CD4-positive, alpha-beta T cell treated with Interleukin-1 beta for 1 hour (primary cell): Measurements from ENCODE around the gene SMARCC1.

Experiments
- DNase-seq, 2 donors: peaks; one replicate each; pipeline ENCODE4 v3.0.0-alpha.2; 2020 to 2022

SMARCC1 gene

GRCh38 chr3:47581835-47582234, 199.9 kb downstream of the SMARCC1 start:
- no peak for DNase-seq

DNA sequence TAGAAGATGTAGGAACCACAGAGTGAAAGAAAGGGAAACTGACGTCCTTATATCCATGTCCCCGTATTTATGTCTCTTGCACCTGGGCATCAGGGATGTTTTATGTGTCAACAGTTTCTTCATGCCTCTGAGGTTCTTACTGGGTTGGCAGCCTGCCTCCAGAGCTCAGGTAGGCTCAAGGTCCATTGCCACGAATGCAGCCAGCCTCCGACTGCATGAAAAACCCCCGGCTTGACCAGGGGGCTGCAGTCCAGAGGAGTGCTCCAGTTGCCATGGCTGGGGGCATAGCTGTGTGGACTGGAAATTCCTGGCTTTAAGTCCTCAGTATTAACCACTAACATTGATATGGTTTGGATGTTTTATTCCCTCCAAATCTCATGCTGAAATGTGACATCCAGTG, 200.3 kb downstream of the SMARCC1 start:
- no peak for DNase-seq

DNA sequence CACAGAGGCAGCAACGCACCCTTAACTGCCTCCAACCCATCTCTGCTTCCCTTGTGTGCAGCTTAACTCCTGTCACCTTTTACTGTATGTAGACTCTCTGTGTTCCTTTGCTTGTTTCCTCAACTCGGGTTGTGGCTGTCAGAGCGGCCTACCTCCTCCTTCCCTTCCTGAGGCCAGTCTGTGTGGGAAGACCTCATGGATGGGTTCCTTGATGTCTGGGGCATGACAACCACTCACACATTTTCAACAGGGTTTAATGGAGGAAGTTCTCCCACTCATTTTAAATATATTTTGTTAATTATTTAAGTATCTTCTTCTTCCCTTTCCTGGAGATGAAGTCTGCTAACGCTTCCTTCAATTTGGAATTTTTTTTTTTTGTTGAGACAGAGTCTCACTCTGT, 201.2 kb downstream of the SMARCC1 start:
- no peak for DNase-seq

- DNase-seq = no peak
These were observed 201.8 kb downstream of the SMARCC1 start for GRCh38 chr3:47579875-47580274.

GRCh38 chr3:47578691-47579632, 202.7 kb downstream of the SMARCC1 start, which contains the start of gene CSPG5:
Gene CSPG5, minus strand, starts transcription at chr3:47578865. Its CDS starts 172 bp downstream, at chr3:47578693.
- DNase-seq = peak in 1 of 2 donors; percentile 29

GRCh38 chr3:47578119-47578632, 203.5 kb downstream of the SMARCC1 start:
- peak; percentile 47 to 53 for DNase-seq

GRCh38 chr3:47577583-47578118, 204.0 kb downstream of the SMARCC1 start:
- no peak for DNase-seq

DNA sequence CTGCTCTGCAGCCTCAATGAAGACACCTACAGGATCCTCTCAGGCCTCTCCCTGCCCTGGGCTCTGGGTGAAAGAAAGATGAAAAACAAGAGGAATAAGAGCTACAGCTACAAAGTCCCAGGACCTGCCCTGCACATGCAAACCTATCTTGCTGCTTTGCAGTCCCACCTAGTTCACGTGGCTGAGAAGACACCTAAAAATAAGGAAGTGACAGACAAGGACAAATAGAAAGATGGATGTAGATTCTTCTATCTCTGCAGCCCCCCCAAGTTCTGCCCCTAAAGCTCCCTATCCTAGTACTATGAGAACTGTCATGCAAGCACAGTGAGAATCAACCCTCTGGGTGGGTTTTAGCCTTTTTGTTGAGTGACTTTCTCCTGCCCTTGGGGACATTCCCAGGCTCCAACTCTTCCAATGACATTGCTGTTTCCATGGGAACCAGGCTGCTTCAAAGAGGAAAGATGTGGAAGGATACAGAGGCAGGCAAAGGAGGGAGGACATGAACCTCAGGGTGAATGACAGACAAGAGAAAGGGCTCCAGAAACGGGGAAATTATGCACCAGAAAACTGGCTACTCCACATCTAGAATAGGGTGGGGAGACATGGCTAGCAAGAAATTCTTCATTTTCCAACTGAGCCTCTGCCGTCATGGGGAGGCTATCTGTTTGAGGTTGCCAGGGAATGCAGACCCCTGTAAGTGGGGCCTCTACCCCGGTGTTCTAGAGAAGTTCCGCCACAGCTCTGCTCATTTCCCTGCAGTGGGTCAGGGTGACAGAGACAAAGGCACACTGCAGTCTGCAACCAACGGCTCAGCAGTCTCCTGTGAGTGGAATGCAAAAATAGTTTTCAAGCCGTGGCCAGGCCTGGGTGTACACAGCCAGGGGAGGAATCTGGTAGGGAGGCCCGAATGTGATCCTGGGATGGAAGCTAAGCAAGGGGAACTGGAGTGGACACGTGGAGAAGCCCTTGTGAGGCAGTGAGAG, 208.2 kb downstream of the SMARCC1 start:
- no peak for DNase-seq

DNA sequence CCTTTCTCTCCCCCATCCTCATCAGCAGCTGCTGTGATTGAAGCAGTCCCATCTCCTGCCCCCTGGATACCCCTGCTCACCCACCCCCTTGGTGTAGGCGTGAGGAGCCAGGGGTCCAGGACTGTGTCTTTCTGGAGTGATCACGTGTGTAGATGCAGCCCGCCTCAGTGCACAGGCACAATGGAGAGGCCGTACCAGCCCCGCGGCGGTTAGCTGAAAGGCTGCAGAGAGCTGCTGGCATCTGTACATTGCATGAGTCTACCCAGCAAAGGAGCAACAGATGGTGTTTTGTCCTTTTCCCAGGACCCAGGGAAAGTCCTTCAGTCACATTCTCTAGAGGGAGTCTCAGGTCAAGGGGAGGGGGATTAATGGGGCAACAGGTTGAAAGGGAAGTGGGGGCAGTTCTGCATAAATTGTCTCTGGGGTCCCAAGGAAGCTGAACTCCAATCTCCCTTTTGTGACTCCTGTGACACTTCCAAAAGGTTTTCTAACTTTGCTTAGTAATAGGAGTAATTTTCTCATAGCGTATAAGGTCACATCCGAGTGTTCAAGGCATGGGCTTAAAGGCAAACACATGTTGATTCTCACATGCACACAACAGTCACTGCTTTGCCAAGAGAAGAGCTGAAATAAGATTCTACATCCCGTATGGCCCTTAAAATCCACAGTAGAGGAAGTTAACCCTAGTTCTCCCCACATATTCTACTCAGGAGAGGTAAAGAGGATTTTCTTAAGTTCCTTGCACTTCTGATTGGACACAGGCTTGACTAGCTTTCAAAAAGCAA, 210.1 kb downstream of the SMARCC1 start:
- no peak for DNase-seq

DNA sequence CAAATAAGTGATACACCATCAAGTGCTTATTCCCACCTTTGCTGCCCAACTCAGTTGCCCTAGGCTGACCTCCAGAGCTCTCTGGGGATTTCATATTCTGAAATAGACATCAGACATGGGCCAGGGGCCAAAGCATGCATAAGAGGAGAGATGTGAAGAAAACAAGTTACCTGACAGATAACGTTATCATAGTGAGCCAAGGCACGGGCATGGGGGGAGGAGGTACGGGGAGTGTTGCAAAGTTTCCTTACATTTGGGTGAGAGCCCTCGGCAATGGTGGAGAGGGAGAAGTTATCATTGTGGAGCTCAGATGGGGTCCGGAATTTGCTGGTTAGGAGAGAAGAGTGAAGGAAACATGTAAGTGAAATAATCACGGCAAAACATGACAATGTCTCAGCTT, 212.8 kb downstream of the SMARCC1 start:
- no peak for DNase-seq

DNA sequence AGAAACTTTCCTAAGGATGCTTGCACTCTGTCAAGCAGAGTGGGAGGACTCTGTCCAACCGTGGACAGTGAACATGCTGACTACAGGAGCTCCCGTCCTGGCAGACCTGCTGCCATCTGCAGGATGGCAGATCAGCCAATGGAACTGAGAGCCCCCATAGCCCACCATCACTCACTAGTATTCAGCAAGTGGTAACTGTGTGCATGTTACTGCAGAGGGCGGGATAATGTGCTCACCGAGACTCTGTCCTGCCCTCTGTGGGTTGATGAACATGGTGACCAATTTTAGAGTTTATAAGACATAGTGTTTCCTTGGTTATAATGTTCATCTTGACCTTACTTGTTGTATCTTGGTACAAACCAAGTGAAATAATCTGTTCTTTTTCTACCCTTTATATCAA, 214.5 kb downstream of the SMARCC1 start:
- no peak for DNase-seq

GRCh38 chr3:47566667-47567066, 215.0 kb downstream of the SMARCC1 start:
- no peak for DNase-seq

DNA sequence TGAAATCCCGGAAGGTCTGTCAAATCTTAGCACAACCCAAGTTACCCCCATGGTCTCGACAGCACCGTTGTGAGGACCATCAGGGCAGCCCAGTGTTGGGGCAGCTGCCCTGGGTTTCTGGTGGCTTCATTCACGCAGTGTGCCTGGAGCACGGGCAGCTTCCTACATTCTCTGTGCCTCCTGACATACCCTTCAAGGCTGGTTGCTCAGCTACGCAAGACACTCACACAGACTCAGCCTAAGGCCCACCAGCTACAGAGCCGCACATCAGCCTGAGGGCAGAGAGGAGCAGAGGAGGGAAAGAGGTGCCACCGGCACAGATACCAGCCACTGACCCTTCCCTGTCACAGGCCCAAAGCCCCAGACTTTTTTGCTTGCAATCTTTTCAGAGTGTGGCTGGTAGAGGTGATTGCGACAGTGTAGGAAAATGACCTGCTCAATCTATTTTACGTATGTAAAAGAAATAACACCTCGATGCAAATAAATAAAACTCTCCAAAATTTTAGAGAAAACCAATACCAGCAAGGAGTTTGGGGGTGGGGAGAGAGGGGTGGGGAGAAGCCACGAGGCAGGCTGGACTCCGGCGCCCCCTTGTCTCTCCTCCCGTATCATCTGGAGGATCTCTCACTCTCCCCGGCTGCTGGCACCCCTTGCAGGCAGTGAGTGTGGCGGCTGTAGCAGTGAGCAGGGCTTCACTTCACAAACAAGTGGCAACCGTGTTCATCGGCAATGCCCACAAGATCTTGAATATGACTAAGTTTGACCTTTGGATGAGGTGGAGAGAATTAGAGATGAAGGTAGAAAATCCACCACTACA, 215.8 kb downstream of the SMARCC1 start:
- DNase-seq = no peak

- DNase-seq = no peak
These were observed 225.3 kb downstream of the SMARCC1 start for GRCh38 chr3:47556351-47556750.

DNA sequence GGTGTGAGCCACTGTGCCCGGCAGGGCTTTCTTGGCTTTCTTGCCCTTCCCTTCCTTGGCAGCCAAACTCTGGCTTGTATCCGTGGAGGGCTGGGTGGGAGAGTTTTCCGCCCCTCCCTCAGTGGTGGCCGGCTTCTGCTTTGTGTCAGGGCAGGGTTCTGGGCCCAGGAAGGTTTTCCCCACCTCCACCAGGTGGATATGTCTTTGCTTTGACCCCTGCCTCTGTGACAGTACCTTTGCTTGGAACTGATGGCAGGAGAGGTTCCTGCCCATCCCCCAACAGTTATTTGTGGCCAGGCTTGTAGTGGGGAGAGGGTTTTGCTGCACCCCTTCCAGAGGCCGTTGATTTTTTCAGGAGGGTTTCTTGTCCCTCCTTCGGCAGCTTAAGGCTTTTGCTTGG, 227.4 kb downstream of the SMARCC1 start:
- DNase-seq = no peak

DNA sequence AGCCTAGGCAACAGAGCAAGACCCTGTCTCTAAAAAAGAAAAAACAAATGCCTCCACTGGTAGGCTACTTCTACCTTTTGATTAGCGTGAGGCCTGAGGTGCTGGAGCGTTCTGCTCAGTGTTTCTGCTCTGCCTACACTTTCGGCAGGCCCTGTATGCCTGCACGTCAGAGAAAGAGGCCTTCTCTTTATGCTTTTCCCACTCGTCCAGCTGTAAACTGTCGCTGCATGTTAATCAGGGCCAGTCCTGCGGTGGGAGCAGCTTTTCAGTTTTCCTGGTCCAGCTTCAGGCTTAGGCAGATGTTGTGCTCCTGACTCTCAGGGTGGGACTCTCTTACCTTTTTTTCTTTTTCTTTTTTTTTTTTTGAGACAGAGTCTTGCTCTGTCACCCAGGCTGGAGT, 228.3 kb downstream of the SMARCC1 start:
- DNase-seq = no peak

DNA sequence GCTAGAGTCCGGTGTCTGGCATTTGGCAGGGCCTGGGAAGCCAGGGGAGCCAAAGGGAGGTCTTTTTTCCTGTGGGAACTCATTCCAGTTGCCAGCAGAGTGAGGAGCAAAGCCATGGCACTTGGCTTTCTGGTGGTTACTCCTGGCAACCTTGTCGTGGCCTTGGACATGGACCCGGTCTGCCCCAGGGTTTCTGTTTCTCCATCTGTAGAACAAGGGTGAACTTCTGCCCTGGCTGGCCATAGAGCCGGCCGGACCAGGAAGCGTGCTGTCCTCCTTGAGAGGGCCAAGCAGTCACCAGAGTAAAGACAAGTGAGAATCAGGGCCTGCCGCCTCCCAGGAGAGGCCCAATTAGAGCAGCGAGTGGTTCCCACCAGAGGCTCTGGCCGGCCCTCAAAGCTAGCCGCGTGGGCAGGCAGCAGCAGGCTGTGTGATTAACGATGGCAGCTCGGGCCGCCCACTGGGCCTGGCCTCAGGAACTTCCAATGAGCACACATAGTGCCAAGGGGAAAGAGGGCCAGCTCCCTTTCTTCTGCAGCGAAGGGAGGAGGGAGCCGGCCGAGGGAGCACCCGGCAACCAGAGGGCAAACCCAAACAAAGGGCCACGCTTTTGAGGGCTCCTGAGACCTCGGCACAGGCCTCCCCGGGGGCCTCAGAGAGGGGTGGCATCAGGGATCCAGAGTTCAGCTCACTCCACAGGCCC, 239.1 kb downstream of the SMARCC1 start:
- DNase-seq = no peak

DNA sequence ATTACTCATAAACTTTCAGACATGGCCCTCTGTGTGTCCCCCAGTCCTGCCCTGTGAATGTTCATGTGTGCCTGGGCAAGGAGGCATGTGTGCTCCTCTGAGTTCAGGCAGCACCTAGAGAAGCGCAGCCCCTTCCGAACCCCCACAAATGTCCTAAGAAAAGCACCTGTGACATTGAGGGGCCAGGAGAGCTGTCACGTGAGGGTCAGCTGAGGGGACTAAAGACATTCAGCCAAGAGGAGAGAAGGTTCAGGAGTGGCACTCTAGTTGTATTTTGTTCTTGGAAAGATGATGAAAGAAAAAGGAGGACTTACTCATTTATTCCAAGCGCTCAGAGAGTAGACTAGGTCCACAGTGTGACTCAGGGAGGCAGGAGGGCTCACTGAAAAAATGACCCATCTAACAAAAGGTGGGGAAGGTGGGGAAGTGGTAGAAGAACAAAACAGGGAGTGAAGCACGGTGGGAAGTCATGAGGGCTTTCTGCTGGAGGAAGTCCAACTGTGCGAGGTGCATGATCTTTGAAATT, 240.0 kb downstream of the SMARCC1 start:
- no peak for DNase-seq

DNA sequence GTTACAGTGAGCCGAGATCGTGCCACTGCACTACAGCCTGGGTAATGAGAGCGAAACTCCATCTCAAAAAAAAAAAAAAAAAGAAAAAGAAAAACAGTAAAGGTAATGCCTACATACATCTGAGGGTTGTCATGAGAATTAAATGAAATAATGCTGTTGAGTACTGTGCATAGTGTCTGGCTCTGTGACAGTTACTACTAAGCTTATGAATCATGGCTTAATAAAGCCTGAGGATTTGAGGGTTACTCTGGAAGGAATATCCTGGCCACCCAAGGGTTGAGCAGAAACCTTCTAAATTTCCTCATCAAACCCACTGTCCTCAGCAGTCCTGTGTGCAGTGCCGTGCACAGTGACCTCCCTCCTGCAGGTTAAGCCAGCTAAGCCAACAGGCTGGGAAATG, 241.4 kb downstream of the SMARCC1 start:
- no peak for DNase-seq

GRCh38 chr3:47536967-47537366, 244.7 kb downstream of the SMARCC1 start:
- no peak for DNase-seq
